GM19438 (cell line): Measurements from ENCODE around the gene CNST.
"Not testable (repeated sequence)": the region's sequence is repeated elsewhere in the genome, so short reads cannot be mapped to it uniquely, and the experiment has no call there.

Source experiments
- ATAC-seq: cut with Tn5 transposase; IDR thresholded peaks from one replicate; pipeline ENCODE4 v1.9.1; 2021; ENCODE audit warnings: low read depth; ENCODE audit not compliant: unreplicated experiment

Gene CNST

DNA sequence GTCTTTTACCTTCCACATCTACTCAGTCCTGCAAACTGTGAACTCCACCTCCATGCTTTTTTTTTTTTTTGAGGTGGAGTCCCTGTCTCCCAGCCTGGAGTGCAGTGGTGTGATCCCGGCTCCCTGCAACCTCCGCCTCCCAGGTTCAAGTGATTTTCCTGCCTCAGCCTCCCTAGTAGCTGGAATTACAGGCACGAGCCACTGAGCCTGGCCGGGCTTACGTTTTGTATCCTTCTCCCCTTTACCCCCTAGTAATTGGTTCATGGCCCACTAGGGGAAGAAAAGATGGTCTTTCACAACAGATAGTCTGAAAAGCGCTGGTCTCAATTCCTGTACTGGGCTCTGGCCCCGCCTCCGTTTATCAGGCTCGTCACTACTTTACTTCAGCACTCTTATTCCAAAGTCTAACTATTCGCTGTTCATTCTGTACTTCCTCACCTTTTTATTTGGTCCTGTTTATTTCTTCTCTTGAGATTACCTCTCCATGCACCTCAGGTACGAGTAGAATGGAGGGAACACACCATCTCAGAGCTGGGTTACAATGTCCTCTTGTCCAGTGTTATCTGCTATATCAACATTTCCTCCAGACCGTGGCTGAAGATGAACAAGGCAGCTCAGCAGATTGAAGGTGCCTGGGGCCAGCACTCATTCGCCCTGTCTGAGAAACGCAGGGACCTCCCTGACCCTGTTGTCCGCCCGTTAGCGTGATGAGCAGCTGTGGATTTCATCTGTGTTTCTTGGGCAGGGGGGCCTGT lies 16.2 kb downstream of the CNST start:
- no peak for ATAC-seq

DNA sequence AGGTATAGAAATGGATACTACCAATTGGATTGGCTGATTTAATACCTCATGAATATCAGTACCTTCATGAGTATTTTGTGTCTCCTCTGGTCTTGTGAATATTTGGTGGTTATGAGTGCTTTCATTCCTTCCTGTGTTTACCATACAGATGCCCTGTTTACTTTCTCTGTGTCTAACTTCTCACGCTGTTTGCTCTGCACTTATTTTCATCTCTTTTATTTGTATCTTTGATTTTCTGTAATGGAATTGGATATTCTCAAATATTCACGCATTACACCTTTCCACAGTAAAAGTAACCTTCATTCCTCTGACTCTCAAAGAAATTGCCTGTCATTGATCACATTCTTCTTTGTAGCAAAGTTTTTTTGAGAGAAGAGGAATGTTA lies 16.8 kb downstream of the CNST start:
- ATAC-seq = no peak

DNA sequence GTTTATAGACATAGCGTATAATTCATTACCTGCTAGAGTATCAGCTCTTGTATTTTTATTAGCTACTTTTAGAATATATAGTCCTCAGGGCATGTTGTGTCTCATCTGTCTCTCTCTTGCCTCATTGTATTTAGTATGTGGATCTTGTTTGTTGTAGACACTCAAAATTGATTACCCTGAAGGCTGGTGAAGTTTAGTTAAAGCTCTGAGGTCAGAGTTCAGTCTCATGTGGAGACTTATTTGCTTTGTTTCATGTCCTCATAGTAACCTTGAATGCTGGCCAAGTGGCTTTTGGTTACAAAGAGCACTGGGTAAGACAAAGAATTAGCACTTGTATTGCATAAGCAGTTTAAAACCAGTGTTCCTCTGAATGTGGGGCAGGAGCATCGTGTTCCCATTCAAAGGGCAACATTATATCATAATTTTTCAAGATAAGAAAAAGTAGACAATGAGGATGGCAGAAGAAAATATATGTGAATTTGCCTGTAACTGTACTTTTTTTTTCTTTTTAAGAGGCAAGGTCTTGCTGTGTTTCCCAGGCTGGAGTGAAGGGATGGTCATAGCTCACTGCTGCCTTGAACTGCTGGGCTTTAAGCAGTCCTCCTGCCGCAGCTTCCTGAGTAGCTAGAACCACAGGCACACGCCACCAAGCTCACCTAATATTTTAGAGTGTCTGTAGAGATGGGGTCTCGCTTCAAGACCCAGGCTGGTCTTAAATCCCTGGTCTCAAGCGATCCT lies 17.4 kb downstream of the CNST start:
- ATAC-seq = no peak

DNA sequence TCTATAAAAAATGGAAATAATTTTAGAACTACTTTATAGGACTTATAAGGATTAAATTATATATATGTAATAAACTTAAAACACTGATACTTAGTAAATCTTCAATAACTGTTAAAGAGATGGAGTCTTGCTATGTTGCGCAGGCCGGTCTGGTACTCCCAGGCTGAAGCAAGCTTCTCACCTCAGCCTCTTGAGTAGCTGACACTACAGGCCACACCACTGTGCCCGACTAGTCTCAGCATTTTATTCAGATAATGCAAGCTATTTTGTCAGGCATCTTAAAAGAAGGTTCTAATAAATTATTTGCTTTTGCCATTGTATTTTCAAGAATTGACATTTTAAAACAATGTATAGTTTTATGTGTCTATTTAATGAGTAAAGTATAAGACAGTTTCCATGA lies 20.8 kb downstream of the CNST start:
- ATAC-seq = no peak

DNA sequence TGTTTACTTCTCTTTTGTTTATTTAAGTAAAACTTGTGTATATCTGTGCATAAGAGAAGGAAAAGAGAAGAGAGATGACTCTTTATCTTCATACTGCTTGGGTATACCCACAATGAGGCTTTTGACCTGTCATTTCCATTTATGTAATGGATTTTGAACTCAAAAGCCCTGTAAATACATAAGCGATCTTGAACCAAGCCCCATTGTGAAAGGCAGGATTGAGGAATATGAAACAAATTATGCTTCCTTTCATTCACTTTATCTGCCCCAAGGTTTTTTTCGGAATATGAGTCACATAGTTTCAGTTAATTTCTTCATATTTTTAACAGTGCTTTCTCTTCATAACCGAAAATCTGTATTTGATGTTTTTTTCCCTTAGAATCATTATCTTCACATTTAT lies 21.4 kb downstream of the CNST start:
- ATAC-seq = no peak

DNA sequence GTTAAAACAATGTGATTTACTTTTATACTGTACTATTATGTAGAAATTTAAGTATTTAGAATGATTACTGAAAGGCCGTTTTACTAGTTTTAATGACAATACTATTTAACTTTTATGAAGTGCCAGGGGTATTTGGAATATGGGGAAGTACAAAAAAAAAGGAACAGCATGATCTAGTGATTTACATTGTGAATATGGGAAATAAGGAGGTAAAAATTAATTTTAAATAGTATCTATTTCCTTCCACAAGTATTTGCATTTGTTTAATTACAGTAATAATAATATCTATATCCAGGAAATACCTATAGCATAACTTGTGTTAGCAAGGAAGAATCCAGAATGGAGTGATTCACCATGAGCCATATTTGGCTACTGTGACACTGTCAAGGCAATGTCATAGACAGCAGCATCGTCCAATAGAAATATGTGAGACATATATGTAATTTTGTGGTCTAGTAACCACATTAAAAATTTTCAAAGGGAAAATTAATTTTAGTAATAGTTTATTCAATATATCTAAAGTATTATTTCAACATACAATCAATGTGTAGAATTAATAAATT lies 22.0 kb downstream of the CNST start:
- no peak for ATAC-seq

DNA sequence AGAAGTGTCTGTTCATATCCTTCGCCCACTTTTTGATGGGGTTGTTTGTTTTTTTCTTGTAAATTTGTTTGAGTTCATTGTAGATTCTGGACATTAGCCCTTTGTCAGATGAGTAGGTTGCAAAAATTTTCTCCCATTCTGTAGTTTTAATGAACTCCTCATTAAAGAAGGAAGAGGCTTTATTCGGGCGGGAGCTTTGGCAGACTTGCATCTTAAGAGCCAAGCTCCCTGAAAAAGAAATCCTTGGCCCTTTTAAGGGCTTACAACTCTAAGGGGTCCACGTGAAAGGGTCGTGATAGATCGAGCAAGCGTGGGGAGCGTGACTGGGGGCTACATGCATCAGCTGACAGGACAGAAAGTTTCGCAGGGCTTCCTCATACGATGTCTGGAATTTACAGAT lies 23.7 kb downstream of the CNST start:
- ATAC-seq = not testable (repeated sequence)

DNA sequence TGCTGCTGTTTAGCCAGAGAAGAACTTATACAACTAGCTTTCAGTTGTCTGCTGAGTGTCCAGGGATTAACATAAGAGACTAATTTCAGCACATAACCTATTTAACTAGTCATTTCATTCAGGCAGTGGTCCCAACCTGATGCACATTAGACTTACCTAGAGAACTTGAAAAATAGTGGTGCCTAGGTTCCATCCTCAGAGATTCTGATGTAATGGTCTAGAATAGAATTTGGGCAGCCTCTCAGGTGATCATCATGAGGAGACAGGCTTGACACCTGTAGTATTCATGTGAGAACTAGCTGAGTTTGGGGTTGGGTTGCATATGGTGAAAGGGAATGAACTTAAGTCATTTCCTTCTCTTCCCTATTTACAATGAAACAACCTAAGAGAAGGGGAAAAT lies 24.8 kb downstream of the CNST start:
- peak; percentile 37 for ATAC-seq

DNA sequence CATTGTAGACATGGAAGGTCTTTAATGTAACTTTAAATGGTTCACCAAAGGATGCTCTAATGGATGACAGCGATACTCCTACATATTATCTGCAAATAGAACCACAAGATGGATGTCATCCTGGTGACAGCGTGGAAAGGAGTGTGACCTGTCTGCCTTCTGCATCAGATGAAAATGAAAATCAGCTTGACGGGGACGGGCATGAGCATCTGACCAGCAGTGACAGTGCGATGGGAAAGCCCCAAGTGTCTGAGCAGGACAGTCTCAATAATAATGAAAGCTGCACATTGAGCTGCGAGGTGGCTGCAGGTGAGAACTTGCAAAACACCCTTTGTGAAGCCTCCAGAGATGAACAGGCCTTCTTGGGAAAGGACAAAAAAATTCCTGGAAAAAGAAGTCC lies 25.2 kb downstream of the CNST start:
- peak; percentile 97 for ATAC-seq

DNA sequence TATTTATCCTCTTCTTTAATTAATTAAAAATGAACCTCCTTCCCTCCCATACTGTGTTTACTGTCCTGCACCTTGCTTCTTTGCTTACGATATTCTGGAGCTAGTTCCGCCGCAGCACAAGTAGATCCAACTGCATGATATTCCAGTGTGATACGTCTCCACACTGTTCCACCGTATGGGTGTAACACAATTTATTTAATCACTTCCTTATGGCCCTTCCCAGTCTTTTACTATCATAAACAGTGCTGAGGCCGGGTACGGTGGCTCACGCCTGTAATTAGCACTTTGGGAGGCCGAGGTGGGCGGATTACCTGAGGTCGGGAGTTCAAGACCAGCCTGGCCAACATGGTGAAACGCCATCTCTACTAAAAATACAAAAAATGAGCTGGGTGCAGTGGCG lies 25.7 kb downstream of the CNST start:
- ATAC-seq = no peak

DNA sequence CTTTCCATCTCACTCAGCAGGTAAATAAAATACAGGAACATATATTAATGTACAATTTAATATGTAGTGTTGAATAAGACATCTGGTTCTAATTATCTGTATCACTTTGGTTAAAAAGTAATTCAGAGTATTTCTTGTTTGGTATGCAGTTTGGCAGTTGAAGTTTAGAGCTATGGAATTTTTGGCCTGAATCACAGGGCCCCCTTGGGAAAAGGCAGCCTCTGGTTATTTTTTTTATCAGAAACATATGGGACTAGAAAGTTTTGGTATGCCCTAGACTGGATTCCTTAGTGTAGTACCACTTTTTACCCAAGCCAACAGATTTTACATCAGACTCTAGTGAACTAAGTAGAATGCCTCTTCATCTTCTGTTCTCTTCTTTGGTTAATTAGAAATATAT lies 26.4 kb downstream of the CNST start:
- no peak for ATAC-seq

DNA sequence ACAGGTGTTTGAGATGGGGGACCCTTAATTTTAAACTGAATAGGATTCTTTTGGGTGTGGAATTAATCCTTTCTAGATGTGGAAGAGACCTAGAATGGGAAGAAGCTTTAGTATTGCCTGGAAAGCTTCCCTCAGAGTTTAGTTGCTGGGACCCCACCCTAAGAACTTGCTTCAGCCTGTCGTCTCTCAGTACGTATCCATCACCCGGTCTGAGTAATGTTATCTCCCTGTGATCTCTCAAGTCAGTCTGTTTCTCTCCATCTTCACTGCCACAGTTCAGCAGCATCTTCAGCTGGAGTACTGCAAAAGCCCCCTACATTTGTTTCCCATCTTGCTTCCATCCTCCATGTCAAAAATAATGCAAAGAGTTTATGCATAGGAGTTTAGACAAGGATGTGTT lies 28.9 kb downstream of the CNST start:
- no peak for ATAC-seq

DNA sequence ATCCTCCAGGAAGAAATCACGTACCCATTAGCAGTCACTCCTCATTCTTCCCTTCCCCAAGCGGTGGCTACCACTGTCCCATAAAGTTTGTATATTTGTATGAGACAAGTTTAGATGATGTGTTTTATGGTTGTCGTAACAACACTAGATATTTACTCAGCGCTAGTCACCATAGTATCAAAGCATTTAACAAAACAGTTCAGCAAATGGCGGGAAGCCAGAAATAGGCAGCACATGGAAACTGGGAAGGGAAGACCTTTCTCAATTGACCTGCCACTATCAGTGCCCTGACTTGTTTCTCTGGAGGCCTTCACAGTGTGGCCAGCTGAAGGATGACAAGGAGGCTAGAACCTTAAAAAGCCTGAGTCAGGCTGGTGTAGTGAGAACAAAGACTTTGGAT lies 31.1 kb downstream of the CNST start:
- ATAC-seq = no peak

DNA sequence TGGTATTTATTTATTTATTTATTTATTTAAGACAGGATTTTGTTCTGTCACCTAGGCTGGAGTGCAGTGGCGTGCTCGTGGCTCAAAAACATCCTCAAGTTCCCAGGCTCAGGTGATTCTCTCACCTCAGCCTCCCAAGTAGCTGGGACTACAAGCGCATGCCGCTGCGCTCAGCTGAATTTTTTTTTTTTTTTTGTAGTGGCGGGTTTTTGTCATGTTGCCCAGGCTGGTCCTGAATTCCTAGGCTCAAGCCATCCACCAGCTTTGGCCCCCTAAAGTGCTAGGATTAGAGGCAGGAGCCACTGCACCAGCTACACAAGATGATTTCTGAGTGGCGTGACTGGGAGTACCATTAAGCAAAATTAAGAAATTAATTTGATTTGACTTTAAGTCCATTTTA lies 31.7 kb downstream of the CNST start:
- no peak for ATAC-seq

DNA sequence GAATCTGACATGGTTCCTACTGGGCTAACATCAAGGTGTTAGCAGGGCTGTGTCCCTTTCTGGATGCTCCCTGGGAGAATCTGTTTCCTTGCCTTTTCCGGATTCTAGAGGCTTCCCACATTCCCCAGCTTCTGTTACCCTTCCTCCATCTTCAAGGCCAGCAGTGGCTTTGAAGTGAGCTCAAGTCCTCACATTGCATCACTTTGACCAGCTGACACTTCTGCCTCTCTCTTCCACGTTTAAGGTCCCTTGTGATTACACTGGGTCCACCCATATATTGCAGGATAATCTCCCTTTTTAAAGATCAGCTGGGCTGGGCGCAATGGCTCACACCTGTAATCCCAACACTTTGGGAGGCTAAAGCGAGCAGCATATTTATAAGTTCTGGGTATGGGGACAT lies 33.1 kb downstream of the CNST start:
- no peak for ATAC-seq

DNA sequence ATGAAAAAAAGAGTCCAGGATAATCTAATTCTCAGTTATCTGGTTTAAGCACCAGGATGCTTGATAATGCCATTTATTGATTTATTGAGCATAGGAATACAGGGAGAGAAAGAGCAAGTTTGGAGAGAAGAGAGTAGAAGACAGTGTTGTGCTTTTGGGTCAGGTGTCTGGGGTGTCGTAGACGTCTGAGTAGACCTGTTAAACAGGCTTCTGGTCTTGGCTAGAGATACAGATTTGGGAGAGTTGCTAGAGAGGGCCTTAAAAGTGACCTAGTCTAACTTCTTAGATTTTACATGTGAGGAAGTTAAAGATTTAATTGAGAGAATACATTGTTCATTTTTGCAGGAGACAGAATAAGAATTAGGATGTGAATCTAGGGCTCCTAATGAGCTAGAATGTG lies 34.3 kb downstream of the CNST start:
- ATAC-seq = no peak

DNA sequence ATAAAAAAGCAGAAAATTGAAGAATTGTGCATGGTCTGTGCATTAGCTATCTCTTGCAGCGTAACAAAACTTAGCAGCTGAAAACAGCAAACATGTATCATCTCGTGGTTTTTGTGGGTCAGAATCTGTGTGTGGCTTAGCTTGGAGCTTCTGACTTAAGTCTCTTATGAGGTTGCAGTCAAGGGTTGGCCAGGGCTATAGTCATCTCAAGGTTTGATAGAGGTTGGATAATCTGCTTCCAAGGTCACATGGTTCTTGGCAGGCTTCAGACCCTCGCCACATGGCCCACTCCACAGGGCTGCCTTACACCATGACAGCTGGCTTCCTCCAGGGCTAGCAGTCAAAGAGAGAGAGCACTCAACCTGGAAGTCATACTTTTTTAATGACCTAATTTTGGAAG lies 35.9 kb downstream of the CNST start:
- ATAC-seq = no peak

DNA sequence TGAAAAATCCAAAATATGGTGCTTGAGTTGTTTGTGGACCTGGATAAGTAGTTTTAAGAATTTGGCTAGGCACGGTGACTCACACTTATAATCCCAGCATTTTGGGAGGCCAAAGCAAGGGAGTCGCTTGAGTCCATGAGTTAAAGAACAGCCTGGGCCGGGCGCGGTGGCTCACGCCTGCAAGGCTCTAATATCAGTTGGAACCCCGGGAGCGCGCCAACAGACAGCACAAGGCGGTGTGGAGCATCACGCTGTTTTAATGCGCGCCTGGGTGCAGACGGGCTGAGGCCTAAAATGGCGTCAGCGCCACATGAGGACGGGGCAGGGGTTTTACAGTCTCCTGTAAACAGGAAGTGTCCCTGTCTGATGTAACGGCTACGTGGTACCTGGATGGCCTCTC lies 39.0 kb downstream of the CNST start:
- ATAC-seq = not testable (repeated sequence)

DNA sequence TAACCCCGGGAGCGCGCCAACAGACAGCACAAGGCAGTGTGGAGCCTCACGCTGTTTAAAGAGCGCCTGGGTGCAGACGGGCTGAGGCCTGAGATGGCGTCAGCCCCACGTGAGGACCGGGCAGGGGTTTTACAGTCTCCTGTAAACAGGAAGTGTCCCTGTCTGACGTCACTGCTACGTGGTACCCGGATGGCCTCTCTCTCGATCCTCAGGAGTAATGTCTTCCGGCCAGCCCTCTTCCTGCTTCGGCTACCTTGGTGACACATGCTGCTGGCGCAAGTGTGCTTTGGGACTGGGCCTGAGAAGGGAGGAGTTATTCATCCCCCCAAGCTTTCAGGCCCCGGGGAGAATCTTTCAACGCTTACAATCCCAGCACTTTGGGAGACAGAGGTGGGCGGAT lies 41.2 kb downstream of the CNST start:
- ATAC-seq = no peak

DNA sequence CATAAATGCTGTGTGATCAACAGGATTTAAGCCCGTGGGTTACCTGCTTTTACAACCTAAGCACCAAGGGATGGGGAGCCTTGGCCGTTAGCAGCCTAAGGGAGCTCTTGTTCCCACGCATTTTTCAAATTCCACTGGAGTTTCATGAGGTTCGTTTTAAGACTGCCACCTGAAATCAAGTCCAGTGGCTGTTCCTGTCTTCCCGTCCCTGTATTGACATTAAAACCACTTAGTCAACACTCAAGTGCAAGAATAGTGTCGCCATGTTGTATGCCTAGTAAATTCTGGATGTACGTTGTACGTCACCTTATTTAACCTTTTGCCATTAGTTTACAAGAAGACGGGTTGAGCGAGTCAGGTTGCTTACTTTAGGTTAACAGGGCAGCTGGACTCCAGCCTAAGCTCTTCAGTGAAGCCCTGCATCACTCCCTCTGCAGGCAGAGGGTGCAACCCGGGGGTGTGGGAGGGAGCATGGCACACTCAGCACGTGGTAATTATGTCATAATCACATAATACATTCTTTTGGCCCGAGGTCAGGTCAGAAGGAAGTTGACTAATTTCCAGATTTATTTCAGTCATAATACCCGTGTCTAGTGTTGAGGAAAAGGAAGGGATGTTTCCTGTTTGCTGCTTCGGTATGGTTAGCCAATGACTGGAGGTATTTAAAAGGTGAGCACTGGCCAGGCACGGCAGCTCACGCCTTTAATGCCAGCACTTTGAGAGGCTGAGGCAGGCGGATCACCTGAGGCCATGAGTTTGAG lies 42.5 kb downstream of the CNST start:
- ATAC-seq = peak; percentile 66

DNA sequence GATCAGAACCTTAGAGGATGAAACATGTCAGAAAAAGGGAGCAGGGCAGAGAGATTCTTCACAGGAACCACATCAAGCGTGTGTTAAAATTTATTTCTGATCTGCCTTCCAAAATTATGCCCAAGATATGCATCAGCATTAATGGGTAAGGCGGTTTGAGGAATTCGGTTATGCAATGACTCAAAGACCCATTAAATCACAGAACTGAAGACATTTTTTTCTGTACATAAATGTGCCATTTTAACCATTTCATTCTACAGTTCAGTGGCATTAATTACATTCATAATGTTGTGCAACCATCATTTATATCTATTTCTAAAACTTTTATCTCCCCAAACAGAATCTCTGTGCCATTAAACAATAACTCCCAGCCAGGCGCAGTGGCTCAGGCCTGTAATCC lies 43.4 kb downstream of the CNST start:
- ATAC-seq = no peak
